K562 (cell line): ENCODE measurements around the gene TGM5. TPM values are rescaled to one million over a fixed set of nuclear protein-coding genes. Genes with fewer than 3 reads are reported as not detected.

Experiments used
- ARNT ChIP-seq, 2 experiments: fragments of 450-650 bp; IDR thresholded peaks; 2 replicates each; pipeline ENCODE4 v1.6.1; 2016; ENCODE audit warnings: mild to moderate bottlenecking in 1 of 2
- CBFA2T2 ChIP-seq: fragments of 450-650 bp; conservative IDR thresholded peaks from 2 replicates; pipeline ENCODE4 v1.6.1; 2017; ENCODE audit warnings: mild to moderate bottlenecking
- DDX20 ChIP-seq: fragments of 450-650 bp; IDR thresholded peaks from 2 replicates; pipeline ENCODE4 v1.6.1; 2016; ENCODE audit warnings: missing genetic modification characterization, low read depth, mild to moderate bottlenecking, missing compliant biosample characterization, moderate library complexity
- ELF1 ChIP-seq: fragments of 200-800 bp; sonication (Bioruptor generic); IDR thresholded peaks from 2 replicates; pipeline ENCODE4 v1.6.1; 2016; ENCODE audit warnings: missing genetic modification characterization, missing compliant biosample characterization
- HLTF ChIP-seq: fragments of 450-650 bp; IDR thresholded peaks from 2 replicates; pipeline ENCODE4 v1.6.1; 2016
- HNRNPK ChIP-seq: fragments of 200-400 bp; formaldehyde crosslinking; IDR thresholded peaks from one replicate; pipeline ENCODE4 v1.6.1; 2018; ENCODE audit warnings: mild to moderate bottlenecking, low read depth, low read length; ENCODE audit not compliant: poor library complexity, severe bottlenecking
- IRF9 ChIP-seq: fragments of 450-650 bp; IDR thresholded peaks from 2 replicates; pipeline ENCODE4 v1.6.1; 2016; ENCODE audit warnings: missing biosample characterization, missing genetic modification characterization
- MAFK ChIP-seq: IDR thresholded peaks from 2 replicates; pipeline ENCODE4 v1.6.1; 2011; ENCODE audit warnings: low read length, improper control_type of control experiment
- MAX ChIP-seq: sonication (generic); formaldehyde crosslinking; IDR thresholded peaks from 2 replicates; pipeline ENCODE4 v1.9.0; 2022; ENCODE audit warnings: mild to moderate bottlenecking, missing genetic modification reagents
- NCOA4 ChIP-seq: fragments of 450-650 bp; IDR thresholded peaks from 2 replicates; pipeline ENCODE4 v1.6.1; 2018; ENCODE audit warnings: mild to moderate bottlenecking; ENCODE audit not compliant: partially characterized antibody
- NFXL1 ChIP-seq: fragments of 450-650 bp; formaldehyde crosslinking; IDR thresholded peaks from 2 replicates; pipeline ENCODE4 v1.4.0; 2021; ENCODE audit warnings: mild to moderate bottlenecking
- RBM25 ChIP-seq: fragments of 200-400 bp; formaldehyde crosslinking; IDR thresholded peaks from 2 replicates; pipeline ENCODE4 v1.6.1; 2018; ENCODE audit warnings: low read length, low read depth, moderate library complexity; ENCODE audit not compliant: severe bottlenecking
- RNF219 ChIP-seq: fragments of 250-450 bp; sonication (Bioruptor Pico); IDR thresholded peaks from 2 replicates; pipeline ENCODE4 v1.5.0; 2022; ENCODE audit warnings: mild to moderate bottlenecking
- SAFB2 ChIP-seq: fragments of 200-400 bp; formaldehyde crosslinking; IDR thresholded peaks from 2 replicates; pipeline ENCODE4 v1.6.1; 2018; ENCODE audit warnings: borderline replicate concordance, low read length, low read depth, moderate library complexity; ENCODE audit not compliant: severe bottlenecking
- SIN3B ChIP-seq: fragments of 450-650 bp; IDR thresholded peaks from 2 replicates; pipeline ENCODE4 v1.6.1; 2017; ENCODE audit warnings: low read depth, mild to moderate bottlenecking, moderate library complexity
- SP2 ChIP-seq: IDR thresholded peaks from 2 replicates; pipeline ENCODE4 v1.6.1; 2011; ENCODE audit warnings: mild to moderate bottlenecking, low read depth, low read length, moderate library complexity; ENCODE audit not compliant: poor library complexity, severe bottlenecking; ENCODE audit errors: extremely low read depth
- ZBTB1 ChIP-seq: sonication (generic); formaldehyde crosslinking; IDR thresholded peaks from 2 replicates; pipeline ENCODE4 v1.8.1; 2023; ENCODE audit warnings: missing genetic modification reagents, low read depth, mild to moderate bottlenecking, borderline replicate concordance
- ZNF133 ChIP-seq: fragments of 250-450 bp; sonication (Bioruptor Pico); IDR thresholded peaks from 2 replicates; pipeline ENCODE4 v1.4.0; 2020; ENCODE audit warnings: mild to moderate bottlenecking
- ZNF253 ChIP-seq: fragments of 250-450 bp; sonication (Bioruptor Pico); conservative IDR thresholded peaks from 2 replicates; pipeline ENCODE4 v1.6.1; 2021; ENCODE audit warnings: mild to moderate bottlenecking
- ZNF324 ChIP-seq: fragments of 250-450 bp; sonication (Bioruptor Pico); IDR thresholded peaks from 2 replicates; pipeline ENCODE4 v1.4.0; 2020; ENCODE audit warnings: mild to moderate bottlenecking
- ZNF347 ChIP-seq: fragments of 450-650 bp; formaldehyde crosslinking; IDR thresholded peaks from 2 replicates; pipeline ENCODE4 v1.4.0; 2020; ENCODE audit warnings: low read depth, mild to moderate bottlenecking, moderate library complexity
- ZNF431 ChIP-seq: sonication (generic); formaldehyde crosslinking; IDR thresholded peaks from 2 replicates; pipeline ENCODE4 v1.8.0; 2022; ENCODE audit warnings: mild to moderate bottlenecking, missing genetic modification reagents
- polyA plus RNA-seq, 8 experiments: library from polyadenylated mRNA; depleted of rRNA in 4 of 8; stranded (reverse) in 5 of 8; unstranded in 3 of 8; fragments of >200 nt; fragmentation: Nextera tagmentation in 2 of 8; fragmentation: Illumina TruSeq in 1 of 8; extraction: Ambion mirVana in 2 of 8; extraction: Trizol in 1 of 8; gene quantifications; 2 replicates each; pipeline versions ENCODE4 v1.2.1 to v1.2.3, GENCODE V29; 2011 to 2014; ENCODE audit warnings: inconsistent platforms in 1 of 8, missing spikeins in 1 of 8
- total RNA-seq, 7 experiments: library from RNA; depleted of rRNA in 6 of 7; stranded (reverse); fragments of >200 nt in 6 of 7; fragmentation: Illumina TruSeq in 2 of 7; extraction: Trizol in 2 of 7; gene quantifications; 2 replicates each; pipeline versions ENCODE4 v1.2.1 to v1.2.3, GENCODE V29; 2011 to 2021; ENCODE audit warnings: low replicate concordance in 1 of 7
- TF ChIP-seq, protein P1 (sequence below): fragments of 250-450 bp; sonication (Bioruptor Pico); IDR thresholded peaks from 2 replicates; pipeline ENCODE4 v1.4.0; 2020; ENCODE audit warnings: borderline replicate concordance
- TF ChIP-seq, protein P2 (sequence below): sonication (generic); formaldehyde crosslinking; IDR thresholded peaks from 2 replicates; pipeline ENCODE4 v1.4.0; 2020; ENCODE audit warnings: mild to moderate bottlenecking, missing genetic modification reagents

Gene TGM5
- total and polyA plus RNA-seq, 9 of the 15 experiments (the other 6 are each of a cell fraction or from before 2014, with no cell fraction given): 0.03 to 0.10 (median 0.07) TPM; not detected in 6

DNA sequence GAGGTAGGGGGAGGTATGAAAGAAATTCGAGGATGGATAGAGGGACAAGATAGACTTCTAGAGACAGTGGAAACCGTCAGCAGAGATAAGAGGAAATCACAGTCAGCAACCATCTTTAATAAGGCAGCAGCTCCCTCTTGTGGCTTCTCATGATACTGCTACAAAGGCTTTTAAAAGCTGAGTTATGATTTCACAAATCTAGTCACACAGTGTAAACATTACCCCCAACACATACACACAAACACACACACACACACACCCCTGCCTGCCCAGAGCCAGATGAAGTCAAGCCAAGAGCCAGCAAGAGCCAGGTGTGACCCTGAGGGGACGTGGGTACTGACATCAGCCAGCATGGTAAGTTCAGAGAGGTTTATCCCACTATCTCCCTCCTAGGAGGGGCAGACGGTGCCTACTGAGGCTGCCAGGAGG lies 18.9 kb upstream of the TGM5 start (continued):
- TF ChIP-seq SP2 (no peak), ELF1 (tag) (no peak), IRF9 (no peak), ZNF431 (CRISPR knock-in tag) (0 out of 2 replicates have a peak, but pooled peaks have one; percentile 32), DDX20 (tag) (no peak), NCOA4 (no peak), MAX (no peak), RBM25 (no peak), ZNF253 (no peak), CBFA2T2 (no peak), ZBTB1 (no peak), ARNT (IDR thresholded peaks at IDR 0.05) (no peak), SAFB2 (no peak), ZNF324 (no peak), HNRNPK (no peak), ZNF347 (no peak), SIN3B (no peak), MAFK (peak; percentile 64), NFXL1 (CRISPR knock-in tag) (no peak), ZNF133 (CRISPR knock-in tag) (no peak), HLTF (no peak), RNF219 (CRISPR knock-in tag) (no peak)
- TF ChIP-seq, protein P1, sequence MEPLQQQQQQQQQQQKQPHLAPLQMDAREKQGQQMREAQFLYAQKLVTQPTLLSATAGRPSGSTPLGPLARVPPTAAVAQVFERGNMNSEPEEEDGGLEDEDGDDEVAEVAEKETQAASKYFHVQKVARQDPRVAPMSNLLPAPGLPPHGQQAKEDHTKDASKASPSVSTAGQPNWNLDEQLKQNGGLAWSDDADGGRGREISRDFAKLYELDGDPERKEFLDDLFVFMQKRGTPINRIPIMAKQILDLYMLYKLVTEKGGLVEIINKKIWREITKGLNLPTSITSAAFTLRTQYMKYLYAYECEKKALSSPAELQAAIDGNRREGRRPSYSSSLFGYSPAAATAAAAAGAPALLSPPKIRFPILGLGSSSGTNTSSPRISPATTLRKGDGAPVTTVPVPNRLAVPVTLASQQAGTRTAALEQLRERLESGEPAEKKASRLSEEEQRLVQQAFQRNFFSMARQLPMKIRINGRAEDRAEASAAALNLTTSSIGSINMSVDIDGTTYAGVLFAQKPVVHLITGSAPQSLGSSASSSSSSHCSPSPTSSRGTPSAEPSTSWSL (CRISPR knock-in tag): no peak
- TF ChIP-seq, protein P2, sequence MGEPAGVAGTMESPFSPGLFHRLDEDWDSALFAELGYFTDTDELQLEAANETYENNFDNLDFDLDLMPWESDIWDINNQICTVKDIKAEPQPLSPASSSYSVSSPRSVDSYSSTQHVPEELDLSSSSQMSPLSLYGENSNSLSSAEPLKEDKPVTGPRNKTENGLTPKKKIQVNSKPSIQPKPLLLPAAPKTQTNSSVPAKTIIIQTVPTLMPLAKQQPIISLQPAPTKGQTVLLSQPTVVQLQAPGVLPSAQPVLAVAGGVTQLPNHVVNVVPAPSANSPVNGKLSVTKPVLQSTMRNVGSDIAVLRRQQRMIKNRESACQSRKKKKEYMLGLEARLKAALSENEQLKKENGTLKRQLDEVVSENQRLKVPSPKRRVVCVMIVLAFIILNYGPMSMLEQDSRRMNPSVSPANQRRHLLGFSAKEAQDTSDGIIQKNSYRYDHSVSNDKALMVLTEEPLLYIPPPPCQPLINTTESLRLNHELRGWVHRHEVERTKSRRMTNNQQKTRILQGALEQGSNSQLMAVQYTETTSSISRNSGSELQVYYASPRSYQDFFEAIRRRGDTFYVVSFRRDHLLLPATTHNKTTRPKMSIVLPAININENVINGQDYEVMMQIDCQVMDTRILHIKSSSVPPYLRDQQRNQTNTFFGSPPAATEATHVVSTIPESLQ (CRISPR knock-in tag): no peak
